NCI-H2081 treated with DMSO at 0.1 percent for 48 hours (cell line): ENCODE data around the gene TLX1.
"Not testable (repeated sequence)": the region's sequence is repeated elsewhere in the genome, so short reads cannot be mapped to it uniquely, and the experiment has no call there.

Experiments used
- DNase-seq: peaks from one replicate; lab custom pipeline; 2025; lab: John Stamatoyannopoulos, UW

The TLX1 gene

GRCh38 chr10:101152316-101152715 lies 21.2 kb downstream of the TLX1 start:
- no peak for DNase-seq

DNA sequence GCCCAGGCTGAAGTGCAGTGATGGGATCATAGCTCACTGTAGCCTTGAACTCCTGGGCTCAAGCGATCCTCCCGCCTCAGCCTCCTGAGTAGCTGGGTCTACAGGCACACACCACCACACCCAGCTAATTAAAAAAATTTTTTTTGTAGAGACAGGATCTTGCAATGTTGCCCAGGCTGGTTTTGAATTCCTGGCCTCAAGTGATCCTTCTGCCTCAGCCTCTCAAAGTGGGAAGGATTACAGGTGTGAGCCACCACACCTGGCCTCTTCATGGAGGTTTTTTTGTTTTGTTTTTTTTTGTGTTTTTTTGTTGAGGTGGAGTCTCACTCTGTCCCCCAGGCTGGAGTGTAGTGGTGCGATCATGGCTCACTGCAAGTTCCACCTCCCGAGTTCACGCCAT lies 23.4 kb downstream of the TLX1 start:
- not testable (repeated sequence) for DNase-seq

GRCh38 chr10:101155896-101156295 lies 24.8 kb downstream of the TLX1 start:
- no peak for DNase-seq

- DNase-seq, result no peak
Measured at GRCh38 chr10:101157756-101158458, 26.8 kb downstream of the TLX1 start.

DNA sequence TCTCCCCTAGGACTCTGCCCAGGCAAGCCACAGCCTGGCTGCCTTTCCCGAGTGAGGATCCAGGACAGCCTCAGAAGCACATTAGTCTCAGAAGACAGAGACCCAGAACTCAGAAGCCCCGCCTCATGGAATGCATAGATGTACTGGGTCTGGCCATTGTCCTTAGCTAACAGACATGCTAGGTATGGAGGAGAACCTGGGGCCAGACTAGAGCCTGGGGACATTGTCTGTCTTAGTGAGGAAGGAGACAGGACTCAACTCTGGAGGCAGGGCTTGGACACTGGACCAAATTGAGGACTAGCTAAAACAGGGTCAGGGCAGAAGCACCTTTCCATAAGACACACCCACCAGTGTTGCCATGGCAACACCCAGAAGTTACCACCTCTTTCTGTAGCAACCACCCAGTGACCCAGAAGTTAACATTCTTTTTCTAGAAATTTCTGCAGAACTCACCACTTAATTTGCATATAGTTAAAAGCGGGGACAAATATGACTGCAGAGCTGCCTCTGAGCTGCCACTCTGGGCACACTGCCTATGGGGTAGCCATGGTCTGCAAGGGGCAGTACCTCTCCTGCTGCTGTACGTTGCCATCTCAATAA lies 27.5 kb downstream of the TLX1 start:
- DNase-seq, result no peak

GRCh38 chr10:101161494-101162299 lies 30.6 kb downstream of the TLX1 start:
- peak; percentile 5 for DNase-seq

DNA sequence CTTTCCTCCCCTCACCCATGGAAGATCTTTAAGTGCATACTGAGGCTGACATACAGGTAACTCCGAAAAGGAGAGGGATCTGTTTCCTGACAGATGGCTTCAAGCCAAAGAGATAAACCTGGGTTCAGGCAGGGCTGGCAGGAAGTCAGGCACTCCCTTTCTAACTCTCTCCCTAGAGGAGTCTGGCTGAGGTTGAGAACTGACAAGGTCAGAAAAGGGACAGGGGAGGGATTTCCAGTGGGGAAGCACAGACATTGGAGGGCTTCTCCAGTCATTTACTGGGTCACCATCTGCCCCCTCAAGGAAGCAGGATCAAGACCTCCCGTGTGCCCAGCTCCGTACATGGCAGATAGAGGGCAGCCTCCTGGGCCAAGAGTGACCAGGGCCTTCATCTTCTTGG lies 31.6 kb downstream of the TLX1 start:
- DNase-seq, result no peak

DNA sequence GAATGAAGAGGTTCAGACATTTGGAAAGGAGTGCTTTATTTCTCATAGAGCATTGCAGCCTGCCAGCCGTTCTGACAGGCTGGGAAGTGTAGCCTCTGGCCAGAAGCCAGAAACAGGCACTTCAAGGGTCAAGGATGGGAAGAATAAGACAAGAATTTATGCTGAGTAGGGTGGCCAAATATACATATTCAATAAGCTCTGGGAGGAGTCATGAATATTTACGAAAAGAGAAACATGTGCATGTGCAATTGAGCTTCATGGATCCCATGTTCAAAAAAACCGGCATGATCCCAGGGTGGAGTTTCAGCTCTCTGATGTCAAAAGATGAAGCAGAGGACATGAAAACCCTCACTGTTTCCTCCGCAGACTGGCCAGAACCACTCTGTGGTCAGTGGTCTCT lies 32.9 kb downstream of the TLX1 start:
- DNase-seq, result no peak

DNA sequence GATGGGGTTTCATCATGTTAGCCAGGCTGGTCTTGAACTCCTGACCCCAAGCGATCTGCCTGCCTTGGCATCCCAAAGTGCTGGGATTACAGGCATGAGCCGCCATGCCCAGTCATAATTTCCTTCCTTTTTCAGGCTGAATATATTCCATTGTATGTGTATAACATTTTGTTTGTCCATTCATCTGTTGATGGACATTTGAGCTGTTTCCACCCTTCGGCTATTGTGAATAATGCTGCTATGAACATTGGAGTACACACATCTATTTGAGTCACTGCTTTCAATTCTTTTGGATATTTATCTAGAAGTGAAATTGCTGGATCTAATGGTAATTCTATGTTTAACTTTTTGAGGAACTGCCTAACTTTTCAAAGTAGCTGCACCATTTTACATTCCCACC lies 34.6 kb downstream of the TLX1 start:
- no peak for DNase-seq

DNA sequence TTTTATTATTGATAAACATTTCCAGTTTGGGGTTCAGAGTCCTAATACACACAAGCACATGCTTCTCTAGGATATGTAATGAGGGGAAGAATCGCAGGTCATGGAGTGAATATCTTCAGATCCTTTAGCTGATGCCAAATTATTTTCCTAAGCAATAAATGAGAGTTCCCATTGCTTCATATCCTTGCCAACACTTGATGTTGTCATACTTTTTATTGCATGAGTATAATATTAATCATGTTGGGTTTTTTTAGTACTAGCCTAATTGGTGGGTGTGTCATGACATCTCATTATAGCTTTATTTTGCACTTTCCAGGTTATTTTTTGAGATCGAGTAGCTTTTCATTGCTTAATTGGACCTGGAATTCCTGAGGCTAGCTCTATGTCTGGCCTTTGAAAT lies 35.3 kb downstream of the TLX1 start:
- no peak for DNase-seq

DNA sequence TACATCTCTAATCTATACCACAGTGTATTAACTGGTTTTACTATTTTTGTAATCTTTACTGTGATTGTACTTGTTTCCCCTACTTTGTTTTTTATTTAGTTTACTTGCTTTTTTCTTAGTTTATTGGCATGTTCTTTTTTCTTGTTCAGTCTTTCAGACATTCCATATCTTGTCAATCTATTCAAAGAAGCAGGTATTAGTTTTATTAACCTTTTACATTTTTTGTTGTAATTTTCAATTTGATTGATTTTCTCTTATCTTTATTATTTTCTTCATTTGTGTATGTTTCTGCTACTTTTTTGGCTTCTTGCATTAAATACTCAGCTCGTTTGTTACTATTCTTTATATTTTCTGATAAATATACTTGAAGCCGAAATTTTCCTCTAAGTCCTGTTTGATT lies 41.6 kb downstream of the TLX1 start:
- no peak for DNase-seq

DNA sequence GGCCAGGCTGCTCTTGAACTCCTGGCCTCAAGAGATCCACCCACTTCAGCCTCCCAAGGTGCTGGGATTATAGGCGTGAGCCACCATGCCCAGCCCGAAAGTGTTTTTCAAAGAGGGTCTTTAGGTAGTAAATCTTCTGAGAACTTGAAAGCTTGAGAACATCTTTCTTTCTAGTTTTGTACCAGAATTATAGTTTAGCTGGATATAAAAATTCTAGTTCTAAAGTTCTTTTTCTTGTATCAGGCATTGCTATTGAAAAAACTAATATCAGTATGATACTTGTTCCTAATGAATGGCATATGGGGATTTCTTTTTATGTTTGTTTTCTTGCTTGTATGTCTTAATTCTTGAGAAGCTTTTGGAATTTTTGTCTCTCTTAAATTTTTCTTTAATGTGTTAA lies 43.2 kb downstream of the TLX1 start:
- DNase-seq, result no peak

DNA sequence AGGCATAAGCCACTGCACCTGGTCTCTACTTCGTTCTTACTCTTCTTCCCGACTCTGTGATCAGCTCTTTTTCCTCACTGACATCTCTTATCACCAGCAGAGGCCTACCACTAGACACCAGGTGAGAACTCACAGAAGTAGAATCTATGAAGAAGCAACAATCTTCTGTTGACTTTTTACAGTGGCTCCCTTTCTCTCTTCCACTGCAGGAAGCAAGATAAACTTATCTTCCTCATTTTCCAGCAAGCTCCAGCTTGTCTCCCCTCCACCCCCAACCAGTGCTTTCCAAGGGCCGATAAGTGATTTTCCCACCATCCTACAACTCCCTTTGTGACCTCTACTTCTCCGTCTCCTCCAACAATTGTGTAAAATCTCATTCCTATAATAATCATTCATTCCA lies 45.5 kb downstream of the TLX1 start:
- no peak for DNase-seq

GRCh38 chr10:101182936-101183335 lies 51.8 kb downstream of the TLX1 start:
- DNase-seq, result no peak

DNA sequence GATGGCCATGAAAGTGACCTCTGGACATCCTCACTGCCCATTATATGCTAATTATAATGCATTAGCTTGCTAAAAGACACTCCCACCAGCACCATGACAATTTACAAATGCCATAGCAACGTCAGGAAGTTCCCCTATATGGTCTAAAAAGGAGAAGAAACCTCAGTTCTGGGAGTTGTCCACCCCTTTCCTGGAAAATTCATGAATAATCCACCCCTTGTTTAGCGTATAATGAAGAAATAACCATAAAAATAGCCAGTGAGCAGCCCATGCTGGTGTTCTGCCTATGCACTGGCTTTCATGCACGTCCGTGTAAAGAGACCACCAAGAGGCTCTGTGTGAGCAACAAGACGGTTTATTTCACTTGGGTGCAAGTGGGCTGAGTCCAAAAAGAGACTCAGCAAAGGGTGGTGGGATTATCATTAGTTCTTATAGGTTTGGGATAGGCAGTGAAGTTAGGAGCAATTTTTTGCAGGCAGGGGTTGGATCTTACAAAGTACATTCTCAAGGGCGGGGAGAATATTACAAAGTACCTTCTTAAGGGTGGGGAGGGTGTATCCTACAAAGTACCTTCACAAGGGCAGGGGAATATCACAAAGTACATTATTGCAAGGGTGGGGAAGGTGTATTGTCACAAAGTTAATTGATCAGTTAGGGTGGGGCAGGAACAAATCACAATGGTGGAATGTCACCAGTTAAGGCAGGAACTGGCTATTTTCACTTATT lies 52.5 kb downstream of the TLX1 start:
- DNase-seq, result no peak
